ENCODE measurements around the gene PTDSS2.
"Not testable (repeated sequence)": the region's sequence is repeated elsewhere in the genome, so short reads cannot be mapped to it uniquely, and the experiment has no call there.

The PTDSS2 gene

DNA sequence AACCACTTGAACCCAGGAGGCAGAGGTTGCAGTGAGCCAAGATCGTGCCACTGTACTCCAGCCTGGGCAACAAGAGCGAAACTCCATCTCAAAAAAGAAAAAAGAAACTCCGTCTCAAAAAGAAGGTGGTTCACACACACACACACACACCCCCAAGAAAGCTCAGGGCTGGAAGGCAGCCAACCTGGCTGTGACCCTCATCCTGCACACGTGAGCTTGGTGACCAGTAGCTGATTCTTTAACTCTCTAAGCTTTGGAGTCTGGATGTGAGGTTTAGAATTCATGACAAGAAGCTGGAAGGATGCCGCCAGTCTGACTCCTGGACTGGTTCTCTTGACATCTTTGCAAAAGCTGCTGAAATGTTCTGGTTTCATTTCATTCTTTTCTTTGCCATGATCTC lies 58.9 kb downstream of the PTDSS2 start:
- no peak for DNase-seq

DNA sequence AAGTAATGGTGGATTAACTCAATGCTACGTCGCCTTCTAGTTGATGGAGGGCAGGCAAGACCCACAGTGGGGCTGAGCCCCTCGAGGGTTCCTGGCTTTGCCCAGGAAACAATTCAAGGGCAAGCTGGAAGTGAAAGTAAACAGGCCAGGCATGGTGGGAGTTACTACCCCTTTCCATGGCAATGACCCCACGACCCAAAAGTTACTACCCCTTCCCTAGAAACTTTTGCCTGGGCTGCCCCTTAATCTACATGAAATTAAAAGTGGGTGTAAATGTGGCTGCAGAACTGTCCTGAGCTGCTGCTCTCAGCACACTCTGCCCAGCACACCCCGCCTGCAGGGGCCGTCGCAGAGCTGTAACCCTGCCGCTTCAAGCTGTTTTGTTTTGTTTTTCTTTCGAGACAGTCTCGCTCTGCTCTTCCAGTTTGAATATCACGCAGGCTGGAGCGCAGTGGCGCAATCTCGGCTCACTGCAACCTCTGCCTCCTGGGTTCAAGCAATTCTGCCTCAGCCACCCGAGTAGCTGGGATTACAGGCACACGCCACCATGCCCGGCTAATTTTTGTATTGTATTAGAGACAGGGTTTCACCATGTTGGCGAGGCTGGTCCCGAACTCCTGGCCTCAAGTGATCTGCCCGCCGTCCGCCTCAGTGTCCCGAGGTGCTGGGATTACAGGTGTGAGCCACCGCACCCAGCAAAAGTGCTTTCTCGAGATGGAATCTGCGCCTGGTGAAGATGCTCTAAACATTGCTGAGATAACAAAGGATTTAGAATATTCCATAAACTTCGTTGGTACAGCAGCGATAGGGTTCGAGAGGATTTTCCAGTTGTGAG lies 62.9 kb downstream of the PTDSS2 start:
- DNase-seq: no peak

DNA sequence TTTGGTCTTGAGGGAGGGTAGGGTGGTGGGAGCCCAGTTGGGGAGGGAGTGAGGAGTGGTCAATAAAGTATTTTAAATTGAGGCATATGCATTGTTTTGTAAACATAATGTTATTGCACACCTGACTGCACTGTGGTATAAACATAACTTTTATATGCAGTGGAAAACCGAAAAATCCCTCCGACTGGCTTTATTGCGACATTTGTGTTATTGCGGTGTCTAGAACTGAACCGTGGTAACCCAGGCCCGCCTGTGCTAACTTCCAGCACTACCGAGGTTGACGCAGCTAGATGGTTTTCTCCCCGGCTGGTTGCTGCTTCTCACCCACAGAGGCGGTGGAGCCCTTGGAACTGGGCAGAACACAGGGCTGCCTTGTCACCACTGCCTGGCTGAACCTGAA lies 64.5 kb downstream of the PTDSS2 start:
- no peak for DNase-seq

DNA sequence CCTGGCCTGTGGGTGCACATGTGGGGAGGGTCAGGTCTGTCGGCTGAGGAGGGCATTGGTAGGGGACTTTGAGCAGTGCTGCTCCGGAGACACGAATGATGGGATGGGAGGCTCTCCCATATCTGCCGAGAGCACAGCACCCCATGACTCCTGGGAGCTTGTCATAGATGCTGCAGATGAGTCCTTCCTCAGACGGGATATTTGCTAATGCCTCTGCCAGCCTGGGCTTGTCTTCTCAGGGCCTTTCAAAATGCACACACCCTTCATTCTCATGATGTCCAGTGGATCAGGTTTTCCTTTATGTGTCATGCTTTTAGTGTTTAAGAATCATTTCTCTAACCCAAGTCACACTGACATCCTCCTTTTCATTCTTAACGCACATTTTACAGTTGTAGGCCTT lies 65.1 kb downstream of the PTDSS2 start:
- DNase-seq: no peak

DNA sequence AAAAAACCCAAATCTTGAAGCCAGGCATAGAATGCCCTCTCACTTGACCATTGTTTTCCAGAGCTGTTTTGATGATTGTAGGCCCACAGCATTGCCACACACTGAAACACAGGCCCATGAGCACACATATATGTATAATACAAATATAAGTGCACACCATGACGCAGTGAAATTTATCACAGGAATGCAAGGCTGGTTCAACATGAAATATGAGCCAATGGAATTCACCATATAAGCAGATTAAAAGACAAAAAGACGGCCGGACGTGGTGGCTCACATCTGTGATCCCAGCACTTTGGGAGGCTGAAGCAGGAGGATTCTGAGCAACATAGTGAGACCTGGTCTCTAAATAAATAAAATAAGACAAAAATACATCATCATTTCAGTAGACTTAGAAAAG lies 66.3 kb downstream of the PTDSS2 start:
- no peak for DNase-seq

DNA sequence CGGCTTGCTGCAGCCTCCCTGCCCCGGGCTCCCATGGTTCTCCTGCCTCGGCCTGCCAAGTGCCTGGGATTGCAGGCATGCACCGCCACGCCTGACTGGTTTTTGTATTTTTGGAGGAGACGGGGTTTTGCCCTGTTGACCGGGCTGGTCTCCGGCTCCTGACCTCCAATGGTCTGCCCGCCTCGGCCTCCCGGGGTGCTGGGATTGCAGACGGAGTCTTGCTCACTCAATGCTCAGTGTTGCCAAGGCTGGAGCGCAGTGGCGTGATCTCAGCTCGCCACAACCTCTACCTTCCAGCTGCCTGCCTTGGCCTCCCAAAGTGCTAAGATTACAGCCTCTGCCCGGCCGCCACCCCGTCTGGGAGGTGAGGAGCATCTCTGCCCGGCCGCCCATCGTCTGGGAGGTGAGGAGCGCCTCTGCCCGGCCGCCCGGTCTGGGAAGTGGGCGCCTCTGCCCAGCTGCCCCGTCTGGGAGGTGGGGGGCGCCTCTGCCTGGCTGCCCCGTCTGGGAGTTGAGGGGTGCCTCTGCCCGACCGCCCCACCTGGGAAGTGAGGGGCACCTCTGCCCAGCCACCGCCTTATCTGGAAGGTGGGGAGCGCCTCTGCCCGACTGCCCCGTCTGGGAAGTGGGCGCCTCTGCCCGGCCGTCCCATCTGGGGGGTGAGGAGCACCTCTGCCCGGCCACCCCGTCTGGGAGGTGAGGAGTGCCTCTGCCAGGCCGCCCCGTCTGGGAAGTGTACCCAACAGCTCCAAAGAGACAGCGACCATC lies 67.0 kb downstream of the PTDSS2 start:
- DNase-seq: not testable (repeated sequence)

DNA sequence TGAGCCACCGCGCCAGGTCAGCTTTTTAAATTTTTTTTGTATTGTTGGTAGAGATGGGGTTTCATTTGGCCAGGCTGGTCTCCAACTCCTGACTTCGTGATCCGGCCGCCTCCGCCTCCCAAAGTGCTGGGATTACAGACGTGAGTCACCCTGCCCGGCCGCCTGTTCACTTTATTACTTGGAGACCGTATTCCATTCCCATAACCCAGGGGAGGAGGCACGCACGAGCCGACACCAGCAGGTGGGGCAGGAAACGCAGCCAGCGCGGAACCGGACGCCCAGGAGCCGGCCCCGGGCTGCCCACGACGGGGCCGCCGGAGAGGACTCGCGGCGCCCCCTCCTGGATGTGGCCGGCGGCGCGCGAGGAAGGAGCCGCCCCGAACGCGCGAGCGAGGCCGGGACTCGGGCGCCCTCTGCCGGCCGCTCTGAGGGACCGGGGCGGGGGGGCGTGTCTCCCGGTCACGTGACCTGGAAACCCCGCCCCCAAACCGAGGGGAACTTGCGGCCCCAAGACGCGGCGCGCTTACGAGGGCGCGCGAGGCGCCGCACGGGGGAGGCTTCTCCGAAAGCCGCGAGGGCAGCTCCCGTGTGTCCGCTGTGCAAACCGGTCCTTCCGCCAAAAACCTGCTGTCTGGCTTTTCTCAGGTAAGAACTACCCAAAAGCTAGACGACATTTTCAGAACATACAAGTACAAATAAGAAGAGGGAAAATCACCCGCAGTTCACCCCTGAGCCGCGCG lies 68.6 kb downstream of the PTDSS2 start:
- no peak for DNase-seq

DNA sequence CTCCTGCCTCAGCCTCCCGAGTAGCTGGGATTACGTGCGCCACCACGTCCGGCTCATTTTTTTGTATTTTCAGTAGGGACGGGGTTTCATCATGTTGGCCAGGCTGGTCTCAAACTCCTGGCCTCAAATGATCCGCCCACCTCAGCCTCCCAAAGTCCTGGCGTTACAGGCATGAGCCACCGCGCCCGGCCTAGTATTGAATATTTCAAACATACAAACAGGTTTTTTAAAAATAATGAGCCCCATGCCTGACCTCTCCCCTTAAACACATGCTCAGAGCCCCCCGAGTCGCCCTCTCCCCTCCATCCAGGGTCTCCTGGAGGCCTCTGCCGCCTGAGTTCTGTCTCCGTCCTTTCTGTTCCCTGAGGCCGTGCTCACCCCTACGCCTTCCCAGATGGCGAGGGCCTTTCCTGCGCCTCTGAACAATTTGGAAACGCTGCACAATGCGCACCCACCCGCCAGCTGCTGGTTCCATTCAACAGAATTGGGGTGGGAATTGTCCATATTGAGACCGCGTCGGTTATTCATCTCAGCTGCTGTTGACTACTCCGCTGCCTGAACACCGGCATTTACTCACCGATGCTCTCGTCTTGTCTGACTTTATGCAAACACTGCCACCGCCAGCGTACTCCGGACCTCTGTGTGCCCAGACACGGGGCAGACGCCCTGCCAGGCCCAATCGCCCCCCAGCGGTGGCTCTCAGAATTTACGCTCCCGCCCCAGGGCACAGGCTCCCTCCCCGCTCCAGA lies 70.5 kb downstream of the PTDSS2 start:
- DNase-seq: no peak

DNA sequence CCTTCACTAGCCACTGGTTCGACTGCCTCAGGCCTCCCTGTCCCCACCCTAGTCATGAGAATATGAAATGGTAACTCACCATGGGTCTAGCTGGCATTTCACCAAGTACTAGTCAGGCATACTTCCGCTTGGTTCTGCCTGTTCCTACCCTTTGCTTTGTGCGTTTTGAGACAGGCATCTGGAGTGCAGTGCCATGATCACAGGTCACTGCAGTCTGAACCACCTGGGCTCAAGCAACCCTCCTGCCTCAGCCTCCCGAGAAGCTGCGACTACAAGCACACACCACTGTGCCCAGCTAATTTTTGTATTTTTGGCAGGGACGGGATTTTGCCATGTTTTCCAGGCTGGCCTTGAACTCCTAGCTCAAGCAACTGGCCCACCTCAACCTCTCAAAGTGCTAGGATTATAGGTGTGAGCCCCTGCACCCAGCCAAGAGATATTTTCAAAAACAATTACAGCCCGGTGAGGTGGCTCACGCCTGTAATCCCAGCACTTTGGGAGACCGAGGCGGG lies 71.2 kb downstream of the PTDSS2 start:
- no peak for DNase-seq

DNA sequence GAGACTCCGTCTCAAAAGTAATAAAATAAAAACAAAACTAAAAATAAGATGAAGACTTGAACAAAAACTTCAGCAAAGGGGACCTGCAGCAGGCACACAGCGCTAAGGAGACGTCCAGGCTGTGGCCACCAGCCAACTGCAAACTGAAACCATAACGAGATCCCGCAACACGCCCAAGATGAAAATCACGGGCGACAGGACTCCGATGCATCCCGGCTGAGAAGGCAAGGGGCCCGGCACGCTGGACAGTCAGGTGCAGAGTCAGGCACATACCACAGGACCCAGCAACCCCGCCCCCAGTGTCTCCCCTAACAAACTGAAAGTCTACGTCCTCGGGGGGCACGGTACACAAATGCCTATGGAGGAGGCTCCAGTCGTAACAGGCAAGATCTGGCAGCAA lies 76.1 kb downstream of the PTDSS2 start:
- DNase-seq: no peak

DNA sequence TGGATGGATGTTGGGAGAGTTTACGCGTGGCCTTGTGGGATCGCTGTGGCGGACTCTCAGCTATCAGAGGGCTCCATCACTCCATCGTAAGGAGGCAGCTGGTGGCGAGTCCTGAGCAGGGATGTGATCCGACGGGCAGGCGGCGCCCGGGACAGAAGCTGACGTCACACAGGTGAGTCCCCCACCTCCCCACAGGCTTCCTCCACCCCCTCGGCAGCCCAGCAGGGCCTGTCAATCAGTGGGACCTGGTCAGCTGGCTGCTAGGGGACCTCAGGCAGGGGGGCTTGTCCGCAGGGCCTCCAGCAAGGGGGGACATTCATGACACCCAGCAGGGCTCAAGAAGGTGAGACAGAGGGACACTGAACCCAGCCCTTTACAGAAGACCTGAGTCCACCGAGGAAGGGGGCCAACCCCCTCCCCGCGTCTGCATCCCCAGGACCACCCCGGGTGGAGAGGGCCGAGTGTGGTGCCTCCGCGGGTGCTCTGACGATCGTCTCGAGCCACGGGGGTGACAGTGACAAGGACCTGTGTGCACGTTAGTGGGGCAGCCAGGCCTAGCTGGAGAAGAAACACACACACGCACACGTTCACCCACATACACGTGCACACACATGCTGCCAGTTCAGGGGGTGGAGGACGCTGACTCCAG lies 78.2 kb downstream of the PTDSS2 start:
- no peak for DNase-seq

DNA sequence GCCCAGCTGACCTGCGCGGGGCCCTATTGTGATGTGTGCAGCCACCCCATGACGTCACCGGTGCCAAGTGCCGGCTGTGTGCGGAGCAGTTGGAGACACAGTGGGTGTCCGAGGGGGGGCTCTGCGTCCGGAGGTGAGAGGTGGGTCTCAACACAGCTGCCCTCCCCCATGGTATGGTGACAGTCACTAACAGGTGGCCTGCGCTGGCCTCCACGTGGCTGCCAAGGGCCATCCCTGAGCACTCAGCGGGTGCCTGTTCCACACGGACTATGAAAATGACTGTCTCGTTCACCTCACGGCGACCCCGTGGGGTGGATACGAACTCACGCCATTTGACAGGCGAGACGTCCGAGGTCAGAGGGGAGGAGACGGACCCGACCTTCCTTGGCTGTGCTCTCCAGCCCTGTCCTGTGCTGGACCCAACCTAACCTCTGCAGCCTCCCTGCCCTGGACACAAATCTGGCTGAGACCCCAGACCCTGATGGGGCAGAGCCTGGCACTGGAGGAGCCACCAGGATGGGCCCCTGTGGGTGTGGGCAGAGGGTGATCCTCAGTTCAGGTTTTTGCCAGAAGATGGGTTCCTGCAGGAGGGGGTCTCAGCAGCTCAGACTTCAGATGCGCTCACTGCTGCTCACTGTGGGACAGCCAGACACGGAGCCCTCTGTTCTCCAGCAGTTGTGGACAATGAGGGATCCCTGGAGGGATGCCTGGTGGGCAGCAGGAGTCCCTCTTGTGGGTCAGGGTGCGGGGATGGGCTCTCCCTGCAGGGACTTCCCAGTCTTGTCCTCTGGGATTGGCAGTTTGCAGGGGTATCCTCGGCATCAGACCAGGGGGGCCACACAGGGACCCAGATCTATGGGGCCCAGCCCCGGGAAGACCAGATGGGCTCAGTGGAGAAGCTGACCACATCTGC lies 79.0 kb downstream of the PTDSS2 start:
- DNase-seq: peak; percentile 21

DNA sequence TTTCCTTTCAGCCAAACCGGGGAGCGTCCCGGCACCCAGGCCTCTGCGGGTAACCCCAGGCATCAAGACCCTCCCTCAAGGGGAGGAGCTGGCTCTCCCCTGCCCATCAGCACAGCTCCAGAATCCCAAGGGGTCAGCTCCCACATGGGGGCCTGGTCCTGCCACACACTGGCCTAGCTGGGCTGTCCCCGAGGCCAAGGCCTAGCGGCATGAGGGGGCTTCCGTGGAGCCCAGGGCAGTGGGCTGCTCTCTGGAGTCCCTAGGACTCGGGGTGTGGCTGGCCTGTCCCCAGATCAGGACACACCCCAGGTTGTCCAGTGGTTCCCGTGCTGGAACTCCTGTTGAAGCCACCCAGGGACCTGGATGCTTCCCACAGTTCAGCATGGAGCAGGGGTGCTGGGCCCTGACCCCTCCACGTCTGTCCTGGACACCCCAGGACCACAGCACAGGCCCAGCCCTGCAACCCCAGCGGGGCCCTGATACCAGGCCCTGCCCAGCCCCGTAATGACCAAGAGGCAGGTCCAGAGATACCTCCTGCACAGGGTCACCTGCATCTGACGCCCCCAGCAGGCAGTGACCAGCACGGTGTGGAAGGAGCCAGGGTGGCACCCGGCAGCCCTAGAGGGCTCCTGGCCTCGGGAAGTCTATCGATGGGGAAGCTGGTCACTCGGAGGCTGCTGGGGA lies 79.8 kb downstream of the PTDSS2 start:
- DNase-seq: no peak

DNA sequence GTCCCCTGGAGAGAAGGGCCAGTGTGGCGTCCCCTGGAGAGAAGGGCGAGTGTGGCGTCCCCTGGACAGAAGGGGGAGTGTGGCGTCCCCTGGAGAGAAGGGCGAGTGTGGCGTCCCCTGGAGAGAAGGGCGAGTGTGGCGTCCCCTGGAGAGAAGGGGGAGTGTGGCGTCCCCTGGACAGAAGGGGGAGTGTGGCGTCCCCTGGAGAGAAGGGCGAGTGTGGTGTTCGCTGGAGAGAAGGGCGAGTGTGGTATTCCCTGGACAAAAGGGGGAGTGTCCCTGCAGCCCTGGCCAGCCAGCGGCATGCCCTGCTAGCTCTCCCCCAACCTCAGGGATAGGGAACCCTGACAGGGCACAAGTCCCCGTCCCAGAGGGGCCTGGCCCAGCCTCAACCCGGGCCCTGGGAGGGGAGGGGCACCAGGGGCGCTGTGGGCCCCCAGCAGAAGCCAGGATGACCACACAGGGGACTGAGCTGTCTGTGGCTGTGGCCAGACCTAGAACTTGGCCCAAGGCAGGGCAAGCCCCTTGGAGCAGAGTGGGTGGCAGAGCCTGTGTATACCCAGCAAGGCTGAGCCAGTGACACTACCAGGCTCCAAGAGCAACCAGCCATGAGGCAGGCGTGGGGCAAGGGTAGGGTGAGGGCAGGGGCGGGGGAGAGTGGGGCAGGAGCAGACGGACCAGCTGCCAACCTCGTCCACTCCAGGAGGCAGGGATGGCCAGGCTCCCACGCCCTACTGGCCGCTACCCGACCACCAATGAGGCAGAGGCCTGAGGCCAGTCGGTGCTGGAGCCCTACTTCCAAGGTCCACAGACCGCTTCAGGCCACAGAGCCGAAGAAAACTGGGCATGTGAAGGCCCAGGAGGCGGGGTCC lies 81.1 kb downstream of the PTDSS2 start:
- DNase-seq: no peak

DNA sequence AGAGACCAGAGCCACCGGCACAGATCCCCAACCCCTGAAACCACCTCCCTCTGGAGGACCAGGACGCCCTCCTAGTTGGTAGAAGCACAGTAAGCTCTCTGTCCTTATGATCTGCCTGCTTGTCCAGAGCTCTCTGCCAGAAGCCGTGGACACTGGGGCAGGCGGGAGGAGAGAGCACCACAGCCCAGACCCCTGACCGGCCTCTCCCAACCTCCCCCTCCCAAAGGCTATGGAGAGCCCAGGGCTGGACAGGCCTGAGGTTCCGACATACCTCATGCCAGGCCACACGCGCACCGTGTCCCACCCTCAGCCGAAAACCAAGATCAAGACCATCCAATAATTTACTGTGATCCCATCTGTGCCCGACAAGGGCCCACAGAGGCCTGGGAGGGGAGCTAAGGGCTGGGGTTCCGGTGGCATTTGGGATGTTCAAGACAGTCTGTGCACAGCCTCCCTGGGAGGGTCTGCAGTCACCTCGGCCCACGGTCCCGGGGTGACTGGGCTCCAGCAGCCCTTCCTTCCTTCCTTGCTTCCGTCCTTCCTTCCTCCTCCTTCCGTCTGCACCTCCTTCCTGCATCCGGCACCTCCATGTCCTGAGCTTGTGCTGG lies 81.9 kb downstream of the PTDSS2 start:
- no peak for DNase-seq

DNA sequence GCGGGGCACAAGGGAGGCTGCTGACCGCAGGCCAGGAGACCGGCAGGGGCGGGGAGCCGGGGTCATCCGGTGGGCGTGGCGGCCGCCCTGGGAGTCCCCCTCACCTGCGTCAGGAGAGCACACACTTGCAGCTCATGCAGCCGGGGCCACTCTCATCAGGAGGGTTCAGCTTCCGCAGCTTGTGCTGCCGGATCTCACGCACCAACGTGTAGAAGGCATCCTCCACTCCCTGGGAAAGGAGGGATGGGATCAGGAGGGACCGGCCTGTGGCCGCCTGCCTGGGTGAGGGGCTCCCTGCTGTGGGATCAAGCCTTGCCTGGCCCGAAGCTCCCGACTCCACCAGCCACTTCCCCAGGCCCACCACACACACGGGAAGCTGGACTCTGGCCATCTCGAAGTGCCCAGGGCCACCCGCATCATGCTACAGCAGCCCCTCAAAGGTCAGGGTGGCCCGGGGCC lies 82.5 kb downstream of the PTDSS2 start:
- no peak for DNase-seq

DNA sequence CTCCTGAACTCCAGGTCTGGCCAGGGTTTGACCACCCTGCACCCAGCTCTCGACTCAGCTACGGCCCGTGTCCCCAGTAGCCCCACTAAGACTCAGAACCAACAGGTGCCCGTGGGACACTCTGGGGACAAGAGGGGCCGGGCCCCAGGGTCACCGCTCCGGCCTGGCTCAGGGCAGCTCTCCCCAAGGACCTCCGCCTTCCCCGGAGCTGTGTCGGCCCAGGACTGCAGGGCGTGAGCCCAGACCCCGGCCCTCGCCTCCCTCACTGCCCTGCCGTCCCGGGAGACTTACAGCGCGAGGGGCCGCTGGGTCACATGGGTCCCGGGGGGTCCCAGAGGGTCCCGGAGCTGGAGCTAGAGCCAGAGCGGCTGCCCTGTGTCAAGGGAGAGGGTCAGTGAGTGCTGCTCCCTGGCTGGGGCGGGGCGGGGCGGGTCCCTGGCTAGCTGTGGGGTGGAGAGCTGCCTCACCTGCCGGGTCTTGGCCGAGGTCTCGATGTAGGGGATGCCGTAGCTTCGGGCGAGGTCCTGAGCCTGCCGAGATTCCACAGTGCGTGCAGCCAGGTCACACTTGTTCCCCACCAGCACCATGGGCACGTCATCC lies 83.0 kb downstream of the PTDSS2 start:
- no peak for DNase-seq
